ENCODE measurements around the gene SUSD1.

Gene SUSD1

DNA sequence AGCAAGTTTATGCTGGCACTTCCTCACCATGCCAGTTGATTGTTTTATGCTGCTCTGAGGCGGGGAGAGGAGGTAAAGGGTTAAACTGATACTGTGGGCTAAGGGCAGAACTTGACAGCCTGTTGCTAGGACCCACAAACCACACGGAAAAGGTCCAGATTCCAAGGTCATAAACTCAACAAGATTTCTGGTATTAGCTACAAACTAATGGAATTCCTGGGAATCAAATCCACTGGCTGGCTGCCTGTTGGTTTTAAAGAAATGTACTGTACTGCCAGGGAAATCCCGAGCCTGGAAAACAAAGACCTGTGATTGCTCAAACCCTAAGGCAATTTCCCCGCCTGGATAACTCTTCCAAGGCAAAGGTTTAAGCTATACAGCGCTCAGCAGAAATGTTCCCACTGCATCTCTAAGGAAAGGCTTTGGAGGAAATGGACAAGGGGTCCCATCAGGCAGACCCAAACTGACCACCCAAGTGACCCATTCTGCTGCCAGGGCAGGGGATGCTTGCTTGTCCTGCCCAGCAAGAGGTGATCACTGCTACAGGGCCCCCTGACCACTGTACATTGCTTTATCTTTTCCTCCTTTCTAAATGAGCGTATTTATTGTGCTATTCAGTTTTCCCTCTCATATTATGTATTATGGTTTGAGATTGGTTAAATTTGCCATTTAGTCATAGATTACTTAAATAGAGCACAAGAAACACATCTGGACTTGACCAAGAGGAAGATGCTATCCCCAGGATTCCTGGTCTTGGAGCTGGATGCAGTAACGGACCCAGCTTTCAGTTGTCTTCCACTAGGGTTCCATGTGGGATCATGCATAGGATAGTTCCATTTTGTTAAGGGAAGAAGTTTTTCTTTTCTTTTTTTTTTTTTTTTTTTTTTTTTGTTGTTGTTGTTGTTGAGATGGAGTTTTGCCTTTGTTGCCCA, 124.3 kb downstream of the SUSD1 start:
- Mint-ChIP-seq H3K4me3 (no peak overlapping the region), H3K27me3 (no peaks in the 10 kb centered on the region), H3K27ac (no peak overlapping the region), H3K4me1 (ENCODE audit: low read depth) (peaks cover 37% of the 10 kb centered on the region), H3K36me3 (ENCODE audit: low read depth) (peaks cover 62% of the 10 kb centered on the region), H3K9me3 (peaks cover 14% of the 10 kb centered on the region)
- intact Hi-C loops (cut with micrococcal nuclease): no loop called here

GRCh38 chr9:112049811-112050516, 125.1 kb downstream of the SUSD1 start:
- no peak overlapping the region for H3K4me3 Mint-ChIP-seq
- H3K9me3 Mint-ChIP-seq: peaks cover 14% of the 10 kb centered on the region
- H3K4me1 Mint-ChIP-seq (ENCODE audit: low read depth): peaks cover 40% of the 10 kb centered on the region
- H3K27ac Mint-ChIP-seq: no peak overlapping the region
- no peaks in the 10 kb centered on the region for H3K27me3 Mint-ChIP-seq
- intact Hi-C loops (cut with micrococcal nuclease): no loop called here
- peaks cover 65% of the 10 kb centered on the region for H3K36me3 Mint-ChIP-seq (ENCODE audit: low read depth)

DNA sequence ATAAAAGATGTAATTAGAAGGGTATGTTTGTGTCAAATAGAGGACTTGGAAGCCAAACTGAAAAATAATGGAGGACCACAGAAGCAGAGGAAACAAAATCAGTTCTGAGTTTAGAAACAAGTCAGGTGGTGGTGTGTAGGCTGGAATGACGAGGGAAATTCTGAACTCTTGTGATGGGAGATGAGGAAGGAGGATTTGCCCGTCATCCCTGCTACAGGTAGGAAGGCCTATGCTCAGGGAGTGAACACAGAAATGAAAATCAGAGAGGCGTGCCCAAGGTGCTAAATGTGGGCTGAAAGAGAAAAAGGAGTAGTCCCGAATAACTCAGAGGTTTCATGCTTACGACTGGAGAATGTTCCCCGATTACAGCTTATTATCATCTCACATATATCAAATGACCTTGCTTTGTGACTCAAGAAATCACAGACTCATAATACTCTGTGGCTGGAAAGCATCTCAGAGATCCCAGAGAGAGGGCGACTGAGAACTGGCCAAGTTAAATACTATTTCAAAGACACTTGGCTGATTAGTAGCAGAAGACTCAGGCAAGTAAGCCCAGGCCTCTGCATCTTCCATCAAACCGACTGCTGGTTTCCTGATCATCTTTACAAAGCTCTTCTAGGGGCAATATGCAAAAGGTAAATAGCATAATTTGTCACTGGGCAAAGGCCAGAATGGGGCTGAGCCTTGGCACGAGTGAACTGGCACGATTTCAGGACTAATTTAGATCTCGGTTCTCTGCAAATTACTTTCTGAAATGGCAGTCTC, 126.0 kb downstream of the SUSD1 start:
- H3K4me3 Mint-ChIP-seq: no peak overlapping the region
- H3K36me3 Mint-ChIP-seq (ENCODE audit: low read depth): peaks cover 61% of the 10 kb centered on the region
- H3K27me3 Mint-ChIP-seq: no peaks in the 10 kb centered on the region
- H3K4me1 Mint-ChIP-seq (ENCODE audit: low read depth): peaks cover 40% of the 10 kb centered on the region
- no peak overlapping the region for H3K27ac Mint-ChIP-seq
- peaks cover 14% of the 10 kb centered on the region for H3K9me3 Mint-ChIP-seq
- intact Hi-C loops (cut with micrococcal nuclease): no loop called here

GRCh38 chr9:112047538-112048066, 127.5 kb downstream of the SUSD1 start:
- no peak overlapping the region for H3K4me3 Mint-ChIP-seq
- H3K9me3 Mint-ChIP-seq: peaks cover 14% of the 10 kb centered on the region

DNA sequence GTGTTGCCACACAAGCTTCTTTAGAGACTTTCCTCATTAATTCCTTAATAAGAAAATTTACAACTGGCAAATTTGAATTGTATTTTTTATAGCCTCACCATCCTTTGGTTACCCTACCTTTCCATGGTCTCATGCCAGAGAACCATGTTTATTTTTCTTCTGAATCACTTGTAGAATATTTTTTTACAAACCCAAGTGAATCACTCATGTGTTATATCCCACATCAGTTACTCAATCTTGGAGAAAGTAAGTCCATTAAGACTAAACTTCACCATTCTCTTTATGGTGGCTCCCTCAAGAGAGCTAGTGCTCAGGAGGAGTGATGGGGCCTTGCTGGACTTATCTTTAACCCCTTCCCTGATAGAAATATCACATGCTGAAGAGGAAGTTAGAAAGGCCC, 128.9 kb downstream of the SUSD1 start:
- Mint-ChIP-seq H3K27ac (no peak overlapping the region), H3K36me3 (ENCODE audit: low read depth) (peaks cover 63% of the 10 kb centered on the region)

More at GRCh38 chr9:112047538-112048066, 127.5 kb downstream of the SUSD1 start:
- Mint-ChIP-seq H3K36me3 (ENCODE audit: low read depth) (peaks cover 58% of the 10 kb centered on the region), H3K27ac (no peak overlapping the region), H3K27me3 (no peaks in the 10 kb centered on the region), H3K4me1 (ENCODE audit: low read depth) (peaks cover 40% of the 10 kb centered on the region)
- intact Hi-C loops (cut with micrococcal nuclease): no loop called here

DNA sequence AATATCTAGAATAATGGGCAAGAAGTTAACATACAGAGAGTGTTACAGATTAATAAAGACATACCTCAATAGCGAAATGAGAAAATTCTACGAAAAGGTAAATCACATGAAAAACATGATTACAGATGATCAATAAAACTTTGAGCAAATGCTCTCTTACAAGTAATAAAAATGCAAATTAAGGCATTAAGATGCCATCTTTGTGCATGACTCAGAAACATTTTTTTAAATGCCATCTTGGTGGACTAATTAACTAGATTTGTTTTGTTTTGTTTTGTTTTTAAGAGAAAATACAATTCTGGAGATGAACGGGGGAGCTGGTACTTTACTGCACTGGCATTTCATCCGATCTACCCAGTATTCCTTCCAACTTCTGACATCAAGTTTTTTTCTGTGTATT, 130.2 kb downstream of the SUSD1 start:
- no peaks in the 10 kb centered on the region for H3K27me3 Mint-ChIP-seq
- intact Hi-C loops (cut with micrococcal nuclease): no loop called here
- peaks cover 14% of the 10 kb centered on the region for H3K9me3 Mint-ChIP-seq
- peaks cover 70% of the 10 kb centered on the region for H3K36me3 Mint-ChIP-seq (ENCODE audit: low read depth)
- peaks cover 41% of the 10 kb centered on the region for H3K4me1 Mint-ChIP-seq (ENCODE audit: low read depth)
- H3K4me3 Mint-ChIP-seq: no peak overlapping the region
- H3K27ac Mint-ChIP-seq: no peak overlapping the region

More for the DNA sequence above, 128.9 kb downstream of the SUSD1 start:
- Mint-ChIP-seq H3K4me1 (ENCODE audit: low read depth) (peaks cover 33% of the 10 kb centered on the region), H3K27me3 (no peaks in the 10 kb centered on the region), H3K9me3 (peaks cover 14% of the 10 kb centered on the region), H3K4me3 (no peak overlapping the region)
- intact Hi-C loops (cut with micrococcal nuclease): no loop called here

GRCh38 chr9:112044186-112044585, 130.9 kb downstream of the SUSD1 start:
- Mint-ChIP-seq H3K9me3 (peaks cover 14% of the 10 kb centered on the region), H3K36me3 (ENCODE audit: low read depth) (peaks cover 72% of the 10 kb centered on the region), H3K27ac (no peak overlapping the region), H3K27me3 (no peaks in the 10 kb centered on the region), H3K4me1 (ENCODE audit: low read depth) (peaks cover 44% of the 10 kb centered on the region), H3K4me3 (no peak overlapping the region)
- intact Hi-C loops (cut with micrococcal nuclease): no loop called here

DNA sequence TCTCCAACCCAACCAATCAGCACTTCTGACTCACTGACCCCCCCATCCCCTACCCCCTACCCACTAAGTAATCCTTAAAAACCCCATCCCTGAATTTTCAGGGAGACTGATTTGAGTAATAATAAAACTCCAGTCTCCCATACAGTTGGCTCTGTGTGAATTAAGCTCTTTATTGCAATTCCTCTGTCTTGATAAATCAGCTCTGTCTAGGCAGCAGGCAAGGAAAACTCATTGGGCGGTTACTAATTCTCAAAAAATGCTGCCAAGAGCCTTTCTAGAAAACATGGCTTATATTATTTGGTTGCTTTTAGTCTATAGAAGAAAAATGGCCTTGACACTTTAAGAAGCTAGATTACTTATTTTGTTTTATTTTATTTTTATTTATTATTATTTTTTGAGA, 131.7 kb downstream of the SUSD1 start:
- Mint-ChIP-seq H3K4me3 (no peak overlapping the region), H3K4me1 (ENCODE audit: low read depth) (peaks cover 37% of the 10 kb centered on the region), H3K27me3 (no peaks in the 10 kb centered on the region), H3K27ac (no peak overlapping the region), H3K9me3 (peaks cover 12% of the 10 kb centered on the region), H3K36me3 (ENCODE audit: low read depth) (peaks cover 70% of the 10 kb centered on the region)
- intact Hi-C loops (cut with micrococcal nuclease): no loop called here

DNA sequence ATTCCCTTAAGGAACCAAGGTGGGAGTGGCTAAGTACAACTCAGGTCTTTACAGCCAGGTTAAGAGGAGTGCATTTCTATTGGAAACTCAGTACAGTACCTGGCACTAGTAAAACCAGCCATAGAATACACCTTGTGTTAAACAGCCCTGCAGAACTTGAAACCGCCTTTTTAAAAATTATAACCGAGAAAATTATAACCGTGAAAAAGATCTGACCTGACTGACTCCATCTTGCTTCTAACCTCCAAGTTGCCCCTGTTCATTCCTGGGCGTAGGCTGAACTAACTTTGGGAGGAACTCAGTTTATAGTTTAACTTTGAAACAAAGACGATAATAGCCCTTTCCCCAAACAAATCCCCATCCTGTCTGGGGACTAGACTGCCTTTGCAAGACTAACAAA, 132.3 kb downstream of the SUSD1 start:
- intact Hi-C loops (cut with micrococcal nuclease): no loop called here
- peaks cover 6% of the 10 kb centered on the region for H3K9me3 Mint-ChIP-seq
- H3K4me1 Mint-ChIP-seq (ENCODE audit: low read depth): peaks cover 31% of the 10 kb centered on the region
- no peaks in the 10 kb centered on the region for H3K27me3 Mint-ChIP-seq
- no peak overlapping the region for H3K27ac Mint-ChIP-seq
- no peak overlapping the region for H3K4me3 Mint-ChIP-seq
- H3K36me3 Mint-ChIP-seq (ENCODE audit: low read depth): peaks cover 69% of the 10 kb centered on the region

DNA sequence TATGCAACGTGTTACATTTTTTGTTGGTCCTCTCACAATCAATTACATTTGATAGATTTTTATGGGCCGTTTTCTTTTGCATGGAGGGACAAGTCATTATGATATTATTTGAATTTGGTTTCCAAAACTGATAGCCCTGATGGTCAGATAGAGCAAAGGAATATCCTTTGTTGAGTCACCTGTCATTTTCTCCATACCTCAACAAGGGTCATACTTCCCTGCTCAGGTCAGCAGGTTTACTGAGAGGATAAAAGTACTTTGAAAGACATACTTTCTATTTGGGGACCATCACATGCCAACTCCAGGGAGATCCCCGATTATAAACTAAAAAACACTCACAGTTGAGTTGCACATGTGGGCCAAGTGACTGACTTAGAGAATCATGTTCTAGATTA, 132.9 kb downstream of the SUSD1 start:
- no peak overlapping the region for H3K4me3 Mint-ChIP-seq
- no peaks in the 10 kb centered on the region for H3K27me3 Mint-ChIP-seq
- H3K27ac Mint-ChIP-seq: no peak overlapping the region
- intact Hi-C loops (cut with micrococcal nuclease): no loop called here
- H3K9me3 Mint-ChIP-seq: peaks cover under 1% of the 10 kb centered on the region
- H3K4me1 Mint-ChIP-seq (ENCODE audit: low read depth): peaks cover 26% of the 10 kb centered on the region
- peaks cover 69% of the 10 kb centered on the region for H3K36me3 Mint-ChIP-seq (ENCODE audit: low read depth)

DNA sequence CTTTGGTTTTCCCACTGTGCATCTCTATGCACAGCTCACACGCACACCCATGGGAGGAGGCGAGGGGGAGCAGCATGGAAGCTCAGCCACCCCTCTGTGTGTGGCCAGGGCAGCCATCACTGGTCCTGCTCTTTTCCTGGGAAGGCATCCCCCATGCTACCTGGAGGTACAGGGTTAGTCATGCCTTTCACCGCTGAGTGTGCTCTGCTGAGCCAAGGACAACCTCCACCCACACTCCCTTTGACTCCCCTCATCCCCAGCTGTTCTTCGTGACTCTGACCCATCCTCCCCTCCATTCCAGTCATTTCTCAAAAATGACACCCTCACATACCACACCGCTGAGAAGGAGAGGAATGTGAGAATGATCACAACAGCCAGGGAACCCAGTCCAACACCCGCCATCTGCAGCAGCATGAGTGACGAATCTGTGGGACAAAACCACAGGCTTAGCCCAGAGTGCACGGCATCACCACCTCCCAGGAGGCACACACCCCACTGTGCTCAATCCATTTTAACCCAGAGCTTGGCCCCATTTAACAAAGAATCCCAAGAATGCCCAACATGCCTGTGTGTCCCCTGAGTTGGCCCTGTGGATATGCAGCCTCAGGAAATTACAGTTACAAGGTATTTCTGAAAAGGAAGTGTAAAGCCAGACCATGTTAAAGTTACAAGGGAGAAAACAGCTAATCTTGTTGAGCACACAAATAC, 133.4 kb downstream of the SUSD1 start:
- Mint-ChIP-seq H3K9me3 (no peaks in the 10 kb centered on the region), H3K4me3 (no peak overlapping the region), H3K36me3 (ENCODE audit: low read depth) (peaks cover 69% of the 10 kb centered on the region), H3K27me3 (no peaks in the 10 kb centered on the region), H3K4me1 (ENCODE audit: low read depth) (peaks cover 25% of the 10 kb centered on the region), H3K27ac (no peak overlapping the region)
- intact Hi-C loops (cut with micrococcal nuclease): no loop called here

DNA sequence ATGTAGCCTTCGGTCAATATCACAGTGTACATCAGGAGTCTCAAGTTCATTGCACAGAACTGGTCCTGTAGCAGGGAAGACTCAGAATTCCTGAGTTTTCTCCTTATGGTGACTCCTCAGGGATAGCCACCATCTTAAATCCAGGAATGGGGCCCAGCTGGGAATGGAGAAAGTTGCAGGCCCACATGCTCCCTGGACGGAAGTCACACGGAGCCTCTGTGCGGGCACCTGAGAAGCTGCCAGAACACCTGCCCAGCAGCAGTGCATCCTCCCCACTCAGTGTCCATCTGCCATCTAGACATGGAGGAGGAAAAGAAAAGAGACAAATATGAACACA, 133.9 kb downstream of the SUSD1 start:
- intact Hi-C loops (cut with micrococcal nuclease): no loop called here
- Mint-ChIP-seq H3K4me1 (ENCODE audit: low read depth) (peaks cover 22% of the 10 kb centered on the region), H3K27me3 (no peaks in the 10 kb centered on the region), H3K9me3 (no peaks in the 10 kb centered on the region), H3K36me3 (ENCODE audit: low read depth) (peaks cover 73% of the 10 kb centered on the region), H3K27ac (no peak overlapping the region), H3K4me3 (no peak overlapping the region)

GRCh38 chr9:112038017-112038408, 137.1 kb downstream of the SUSD1 start:
- H3K4me3 Mint-ChIP-seq: no peak overlapping the region
- H3K36me3 Mint-ChIP-seq (ENCODE audit: low read depth): peaks cover 84% of the 10 kb centered on the region
- H3K27me3 Mint-ChIP-seq: no peaks in the 10 kb centered on the region
- intact Hi-C loops (cut with micrococcal nuclease): no loop called here
- no peak overlapping the region for H3K27ac Mint-ChIP-seq
- no peaks in the 10 kb centered on the region for H3K9me3 Mint-ChIP-seq
- H3K4me1 Mint-ChIP-seq (ENCODE audit: low read depth): peaks cover 15% of the 10 kb centered on the region
